Gastroesophageal sphincter (tissue), 4 donors: Measurements from ENCODE around the gene GPRC5D. TPM values are rescaled to one million over a fixed set of nuclear protein-coding genes. Genes with fewer than 3 reads are reported as not detected.
A peak's percentile ranks its signal among the peaks of the same experiment; 100 is the strongest.

Experiments
- ATAC-seq: fragments of 150-250 bp; one replicate; pipeline ENCODE4 v1.9.1; 2016; ENCODE audit warnings: mild to moderate bottlenecking, moderate library complexity
- H3K27ac ChIP-seq, 4 donors: fragments of 200-600 bp; sonication (generic) in 3 of 4; 1 replicate in 3 of 4; 2 replicates in 1 of 4; pipeline ENCODE4 v1.5.1; 2016 to 2019
- H3K27me3 ChIP-seq: fragments of 200-600 bp; sonication (generic); one replicate; pipeline ENCODE4 v1.5.1; 2019
- H3K36me3 ChIP-seq, 2 donors: fragments of 200-600 bp; sonication (generic); one replicate each; pipeline ENCODE4 v1.5.1; 2019; ENCODE audit warnings: control low read depth in 1 of 2
- H3K4me1 ChIP-seq, 3 donors: fragments of 200-600 bp; sonication (generic); 1 replicate in 2 of 3; 2 replicates in 1 of 3; pipeline ENCODE4 v1.5.1; 2016 to 2019; ENCODE audit warnings: control low read depth in 2 of 3
- H3K4me3 ChIP-seq, 2 donors: fragments of 200-600 bp; sonication (generic); one replicate each; pipeline ENCODE4 v1.5.1; 2019; ENCODE audit warnings: mild to moderate bottlenecking in 1 of 2, moderate library complexity in 1 of 2
- H3K9me3 ChIP-seq, 3 donors: fragments of 200-600 bp; sonication (generic); one replicate each; pipeline ENCODE4 v1.5.1; 2017 to 2019; ENCODE audit warnings: control low read depth in 2 of 3
- EP300 ChIP-seq: sonication (generic); formaldehyde crosslinking; IDR thresholded peaks from one replicate; pipeline ENCODE4 v1.6.1; 2017; ENCODE audit warnings: antibody characterized with exemption, mild to moderate bottlenecking
- POLR2A ChIP-seq, 2 donors: fragments of 450-650 bp; IDR thresholded peaks; one replicate each; pipeline ENCODE4 v1.6.1; 2017; ENCODE audit warnings: antibody characterized with exemption in 2 of 2, mild to moderate bottlenecking in 2 of 2, moderate library complexity in 1 of 2
- POLR2AphosphoS5 ChIP-seq: sonication (generic); formaldehyde crosslinking; IDR thresholded peaks from one replicate; pipeline ENCODE4 v1.6.1; 2017; ENCODE audit warnings: antibody characterized with exemption
- WGBS, 2 donors: methylation state at CpG; one replicate each; pipeline ENCODE4 v1.1.5; 2018; ENCODE audit warnings: low coverage in 1 of 2; 5-methylcytosine and 5-hydroxymethylcytosine counted together
- total RNA-seq, 4 donors: library from RNA; depleted of rRNA; stranded (reverse); fragments of >200 nt; gene quantifications; one replicate each; pipeline ENCODE4 v1.1.0, GENCODE V29; 2016
- TF ChIP-seq, protein P1 (sequence below), 4 experiments: fragments of 200-600 bp in 2 of 4; fragments of 450-650 bp in 2 of 4; sonication (generic) in 1 of 4; IDR thresholded peaks; one replicate each; pipeline ENCODE4 v1.5.1; 2017 to 2019; ENCODE audit warnings: antibody characterized with exemption in 4 of 4, mild to moderate bottlenecking in 2 of 4, moderate library complexity in 2 of 4

GPRC5D gene
- total RNA-seq, 4 donors from 2014 or later = not detected

GRCh38 chr12:12899530-12900380 lies 52.2 kb downstream of the GPRC5D start:
- H3K4me1 ChIP-seq = peaks cover 0 to 17% (median 7%) of the 10 kb centered on the region in 3 donors
- H3K36me3 ChIP-seq = no peaks in the 10 kb centered on the region
- H3K27ac ChIP-seq = peak overlapping the region in 3 of 4 donors; percentile 50 to 80 (median 50)
- 60 to 65% methylated on average over 8 to 10 of the region's 10 CpGs for WGBS, 2 donors
- peak; percentile 54 for ATAC-seq
- TF ChIP-seq POLR2AphosphoS5 (peak; percentile 44), POLR2A (IDR thresholded peaks at IDR 0.05) (no peak), EP300 (no peak)
- TF ChIP-seq, protein P1, sequence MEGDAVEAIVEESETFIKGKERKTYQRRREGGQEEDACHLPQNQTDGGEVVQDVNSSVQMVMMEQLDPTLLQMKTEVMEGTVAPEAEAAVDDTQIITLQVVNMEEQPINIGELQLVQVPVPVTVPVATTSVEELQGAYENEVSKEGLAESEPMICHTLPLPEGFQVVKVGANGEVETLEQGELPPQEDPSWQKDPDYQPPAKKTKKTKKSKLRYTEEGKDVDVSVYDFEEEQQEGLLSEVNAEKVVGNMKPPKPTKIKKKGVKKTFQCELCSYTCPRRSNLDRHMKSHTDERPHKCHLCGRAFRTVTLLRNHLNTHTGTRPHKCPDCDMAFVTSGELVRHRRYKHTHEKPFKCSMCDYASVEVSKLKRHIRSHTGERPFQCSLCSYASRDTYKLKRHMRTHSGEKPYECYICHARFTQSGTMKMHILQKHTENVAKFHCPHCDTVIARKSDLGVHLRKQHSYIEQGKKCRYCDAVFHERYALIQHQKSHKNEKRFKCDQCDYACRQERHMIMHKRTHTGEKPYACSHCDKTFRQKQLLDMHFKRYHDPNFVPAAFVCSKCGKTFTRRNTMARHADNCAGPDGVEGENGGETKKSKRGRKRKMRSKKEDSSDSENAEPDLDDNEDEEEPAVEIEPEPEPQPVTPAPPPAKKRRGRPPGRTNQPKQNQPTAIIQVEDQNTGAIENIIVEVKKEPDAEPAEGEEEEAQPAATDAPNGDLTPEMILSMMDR (IDR thresholded peaks at IDR 0.05) = no peak
- no peaks in the 10 kb centered on the region for H3K9me3 ChIP-seq
- no peaks in the 10 kb centered on the region for H3K27me3 ChIP-seq
- H3K4me3 ChIP-seq = no peak overlapping the region

- ATAC-seq = no peak
- H3K36me3 ChIP-seq = no peaks in the 10 kb centered on the region
- TF ChIP-seq POLR2AphosphoS5 = no peak
- TF ChIP-seq POLR2A (IDR thresholded peaks at IDR 0.05) = no peak
- TF ChIP-seq EP300 = no peak
- TF ChIP-seq, protein P1 (IDR thresholded peaks at IDR 0.05) = no peak
- no peaks in the 10 kb centered on the region for H3K9me3 ChIP-seq
- H3K4me3 ChIP-seq = no peak overlapping the region
- H3K27ac ChIP-seq = peak overlapping the region in 3 of 4 donors; percentile 50 to 80 (median 50)
- H3K27me3 ChIP-seq = no peaks in the 10 kb centered on the region
- WGBS, 2 donors = 92% methylated on average over 6 of the region's 8 CpGs; no CpG with 5 or more reads in 1 of the 2 donors
- H3K4me1 ChIP-seq = peaks cover 0 to 17% (median 7%) of the 10 kb centered on the region in 3 donors
Observed at GRCh38 chr12:12898911-12899511, 53.0 kb downstream of the GPRC5D start.

- Histone ChIP-seq H3K27ac (peak overlapping the region in 1 of 4 donors; percentile 80), H3K4me1 (peaks cover 0 to 17% (median 7%) of the 10 kb centered on the region in 3 donors), H3K4me3 (no peak overlapping the region), H3K9me3 (no peaks in the 10 kb centered on the region), H3K36me3 (no peaks in the 10 kb centered on the region), H3K27me3 (no peaks in the 10 kb centered on the region)
- TF ChIP-seq, protein P1 (IDR thresholded peaks at IDR 0.05) = no peak
- TF ChIP-seq EP300 = no peak
- no peak for TF ChIP-seq POLR2AphosphoS5
- no peak for TF ChIP-seq POLR2A (IDR thresholded peaks at IDR 0.05)
- no peak for ATAC-seq
- 69 to 73% methylated on average over 2 to 4 of the region's 9 CpGs for WGBS, 2 donors
Observed at GRCh38 chr12:12898136-12898717, 53.7 kb downstream of the GPRC5D start.

DNA sequence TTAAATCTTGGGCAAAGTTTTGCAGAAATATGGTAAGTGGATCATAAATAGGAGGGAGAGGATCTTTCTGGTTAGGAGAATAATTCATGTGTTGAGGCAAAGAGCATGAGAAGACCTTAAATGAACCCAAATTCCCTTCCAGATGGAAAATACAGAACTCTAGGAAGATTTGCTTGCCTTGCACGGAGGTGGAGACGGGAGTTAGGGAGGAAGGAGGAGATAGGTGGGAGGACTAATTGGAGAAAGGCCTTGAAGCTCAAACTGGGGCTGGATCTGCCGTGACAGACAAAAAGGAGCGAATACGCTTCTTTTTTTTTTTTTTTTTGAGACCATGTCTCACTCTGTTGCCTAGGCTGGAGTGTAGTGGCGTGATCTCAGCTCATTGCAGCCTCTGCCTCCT lies 54.7 kb downstream of the GPRC5D start:
- Histone ChIP-seq H3K4me1 (peaks cover 0 to 24% (median 7%) of the 10 kb centered on the region in 3 donors), H3K36me3 (no peaks in the 10 kb centered on the region), H3K4me3 (no peak overlapping the region), H3K27ac (no peak overlapping the region), H3K27me3 (peaks cover 8% of the 10 kb centered on the region), H3K9me3 (no peaks in the 10 kb centered on the region)
- ATAC-seq = no peak
- TF ChIP-seq POLR2AphosphoS5 (no peak), POLR2A (IDR thresholded peaks at IDR 0.05) (no peak), EP300 (no peak)
- TF ChIP-seq, protein P1 (IDR thresholded peaks at IDR 0.05) = no peak
- WGBS, 2 donors = 74 to 87% methylated on average over 5 to 6 of the region's 6 CpGs
